HEK293T (cell line): Measurements from ENCODE around the gene APOBEC3B.

Experiments
- ARNT ChIP-seq: fragments of 450-650 bp; IDR thresholded peaks from 2 replicates; pipeline ENCODE4 v1.6.1; 2017; ENCODE audit warnings: mild to moderate bottlenecking
- ELF4 ChIP-seq: fragments of 450-650 bp; IDR thresholded peaks from 2 replicates; pipeline ENCODE4 v1.6.1; 2017; ENCODE audit warnings: antibody characterized with exemption
- FOXM1 ChIP-seq: fragments of 450-650 bp; IDR thresholded peaks from 2 replicates; pipeline ENCODE4 v1.6.1; 2017; ENCODE audit warnings: mild to moderate bottlenecking, borderline replicate concordance
- HDGF ChIP-seq: fragments of 450-650 bp; IDR thresholded peaks from 2 replicates; pipeline ENCODE4 v1.6.1; 2017; ENCODE audit warnings: antibody characterized with exemption, borderline replicate concordance
- L3MBTL2 ChIP-seq: fragments of 450-650 bp; conservative IDR thresholded peaks from 2 replicates; pipeline ENCODE4 v1.6.1; 2016; ENCODE audit warnings: mild to moderate bottlenecking
- SP1 ChIP-seq: fragments of 450-650 bp; IDR thresholded peaks from 2 replicates; pipeline ENCODE4 v1.6.1; 2017
- TARDBP ChIP-seq: fragments of 450-650 bp; IDR thresholded peaks from 2 replicates; pipeline ENCODE4 v1.6.1; 2016

DNA sequence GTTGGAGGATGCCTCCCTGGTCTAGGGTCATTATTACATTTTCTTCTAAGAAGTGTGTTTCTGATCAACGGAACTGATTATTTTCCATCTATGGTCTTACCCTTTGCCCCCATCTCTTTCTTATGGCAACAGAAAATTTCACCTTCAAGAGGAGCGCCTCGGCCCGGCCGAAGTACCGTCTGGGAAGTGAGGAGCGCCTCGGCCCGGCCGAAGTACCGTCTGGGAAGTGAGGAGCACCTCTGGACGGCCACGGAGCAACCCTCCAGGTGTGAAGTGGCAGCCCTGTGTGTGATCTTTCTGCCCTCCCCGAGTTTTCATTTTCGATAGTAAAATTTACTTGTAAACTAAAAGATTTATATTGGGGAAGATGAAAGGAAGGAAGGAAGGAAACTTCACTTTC, 28.8 kb downstream of the APOBEC3B start:
- TF ChIP-seq ARNT (no peak), HDGF (no peak), ELF4 (no peak), SP1 (no peak), TARDBP (no peak), FOXM1 (no peak), L3MBTL2 (no peak)
